GM21786 (cell line): ENCODE measurements around the gene RYK.

ENCODE experiments used
- ATAC-seq: cut with Tn5 transposase; IDR thresholded peaks from one replicate; pipeline ENCODE4 v1.9.1; 2021; ENCODE audit not compliant: unreplicated experiment

RYK gene

GRCh38 chr3:134258761-134259347 is 8.2 kb upstream of the RYK start:
- no peak for ATAC-seq

- no peak for ATAC-seq
Measured at GRCh38 chr3:134255404-134255803, 4.7 kb upstream of the RYK start.

DNA sequence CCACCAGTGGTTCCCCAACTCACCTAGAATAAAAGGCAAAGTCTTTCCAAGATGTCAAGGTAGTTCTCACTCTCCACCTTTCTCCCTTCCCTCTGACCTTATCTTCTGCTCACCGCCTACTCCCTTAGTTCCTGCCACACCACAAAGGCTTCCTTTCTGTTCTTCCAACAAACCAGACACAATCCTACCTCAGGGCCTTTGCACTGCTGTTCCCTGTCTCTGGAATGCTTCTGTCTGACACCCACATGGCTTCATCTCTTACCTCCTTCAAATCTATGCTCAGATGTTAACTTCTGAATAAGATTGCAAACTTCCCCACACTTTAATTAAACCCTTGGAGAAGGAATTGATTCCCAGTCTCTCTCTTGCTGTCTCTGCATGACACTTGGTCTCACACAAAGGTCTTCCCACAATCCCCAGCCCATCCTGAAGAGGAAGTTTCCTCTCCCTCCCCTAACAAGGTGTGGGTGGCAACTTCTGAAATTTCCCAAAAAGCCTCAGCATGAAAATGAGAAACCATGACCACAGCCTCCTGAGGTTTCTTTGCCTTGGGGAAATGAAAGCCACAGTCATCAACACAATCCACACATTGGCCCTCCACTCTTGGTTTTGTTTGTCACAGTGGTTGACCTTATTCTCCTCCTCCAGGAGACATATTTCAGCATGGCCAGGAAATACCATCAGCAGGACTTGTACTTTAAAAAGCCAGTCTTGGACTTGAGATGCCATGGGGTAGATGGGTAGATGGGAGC is 3.0 kb upstream of the RYK start:
- ATAC-seq: no peak

- no peak for ATAC-seq
Measured at GRCh38 chr3:134252766-134253165, 2.1 kb upstream of the RYK start.

DNA sequence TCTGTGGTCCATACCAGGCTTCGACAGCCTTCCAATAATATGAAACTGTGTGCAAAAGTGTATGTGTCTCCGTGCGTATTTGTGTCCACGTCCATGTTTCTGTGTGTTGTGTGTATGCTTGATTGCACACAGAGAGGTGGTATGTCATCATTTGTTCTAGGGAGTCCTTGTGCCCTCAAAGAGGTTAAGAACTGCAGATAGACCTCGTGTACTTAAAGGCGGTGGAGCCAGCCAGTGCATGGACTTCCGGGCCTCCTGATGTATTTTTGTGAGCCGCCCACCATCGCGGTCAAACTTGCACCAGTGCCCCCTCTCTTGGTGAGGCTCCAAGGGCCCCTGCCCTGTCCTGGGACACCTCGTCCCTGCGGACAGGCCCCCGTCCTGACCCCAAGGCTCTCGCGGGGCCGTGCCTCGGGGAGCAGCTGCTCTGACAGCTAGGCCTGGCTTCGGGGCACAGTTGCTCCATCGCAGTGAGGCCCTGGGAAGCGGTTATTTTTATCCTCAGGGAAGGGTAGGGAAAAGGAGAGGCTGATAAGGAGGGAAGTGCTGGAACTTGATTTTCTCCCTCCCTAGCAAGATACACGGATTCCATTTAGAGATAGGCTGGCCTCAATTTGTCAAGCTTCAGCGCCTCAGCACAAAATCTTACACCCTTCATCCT is 1.2 kb upstream of the RYK start:
- ATAC-seq: no peak

DNA sequence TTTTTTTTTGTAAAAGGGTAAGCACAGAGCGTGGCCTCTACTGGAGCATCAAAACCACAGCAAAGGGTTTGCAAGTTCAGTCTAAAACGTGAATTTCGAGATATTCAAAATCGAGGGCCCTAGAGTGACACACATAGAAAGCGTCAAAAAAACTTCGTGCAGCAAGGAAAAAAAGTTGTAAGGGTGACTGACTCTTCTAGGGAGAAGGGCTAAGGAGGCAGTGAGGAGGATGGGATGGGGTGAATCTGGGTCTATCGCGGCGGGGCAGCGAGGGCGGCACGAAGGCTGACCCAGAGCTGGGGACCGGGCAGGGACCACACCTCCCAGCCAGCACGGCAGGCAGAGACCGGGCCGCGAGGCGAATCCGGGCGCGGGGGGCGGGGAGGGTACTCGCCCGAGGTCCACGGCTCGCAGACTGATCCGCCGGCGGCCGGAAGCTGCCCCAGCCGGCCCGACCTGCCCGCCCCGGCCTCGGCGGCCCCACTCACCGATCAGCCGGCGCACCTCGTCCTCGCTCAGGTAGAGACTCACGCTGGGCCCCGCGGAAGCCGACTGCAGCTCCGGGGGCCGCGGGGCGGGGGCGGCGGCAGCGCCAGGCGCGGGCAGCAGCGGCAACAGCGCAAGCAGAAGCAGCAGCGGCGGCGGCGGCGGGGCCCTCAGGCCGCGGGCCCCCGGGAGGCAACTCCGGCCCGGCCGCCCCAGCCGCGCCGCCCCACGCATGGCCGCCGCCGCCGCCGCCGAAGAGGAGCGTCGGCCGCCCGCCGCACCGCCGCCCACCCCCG is 533 bp downstream of the RYK start:
- ATAC-seq: peak; percentile 46

DNA sequence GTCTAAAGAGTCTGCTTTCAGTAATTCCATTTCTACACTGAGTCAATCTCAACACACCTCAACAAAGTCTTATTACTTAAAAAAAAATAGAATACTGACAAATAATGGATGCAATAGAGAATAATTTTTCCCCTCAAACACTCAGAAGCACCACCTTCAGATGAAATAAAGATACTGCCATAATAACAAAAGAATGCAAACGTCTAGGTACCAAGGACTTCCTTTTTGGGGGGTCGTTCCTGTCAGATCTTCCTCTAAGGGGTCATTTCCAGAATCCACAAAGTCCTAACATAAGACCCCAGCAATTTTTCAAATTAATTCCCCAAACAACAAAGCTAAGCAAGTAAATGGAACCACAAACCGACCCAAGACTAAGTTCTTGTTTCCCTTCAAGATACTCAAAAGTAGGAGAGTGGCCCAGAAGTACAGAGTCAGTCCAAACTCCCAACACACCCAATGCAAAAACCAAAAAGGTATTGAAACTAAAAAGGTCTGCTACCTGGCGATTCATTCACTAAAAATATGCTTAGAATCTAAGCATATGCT is 1.3 kb downstream of the RYK start:
- ATAC-seq: no peak

- no peak for ATAC-seq
Measured at GRCh38 chr3:134244921-134245320, 5.7 kb downstream of the RYK start.

DNA sequence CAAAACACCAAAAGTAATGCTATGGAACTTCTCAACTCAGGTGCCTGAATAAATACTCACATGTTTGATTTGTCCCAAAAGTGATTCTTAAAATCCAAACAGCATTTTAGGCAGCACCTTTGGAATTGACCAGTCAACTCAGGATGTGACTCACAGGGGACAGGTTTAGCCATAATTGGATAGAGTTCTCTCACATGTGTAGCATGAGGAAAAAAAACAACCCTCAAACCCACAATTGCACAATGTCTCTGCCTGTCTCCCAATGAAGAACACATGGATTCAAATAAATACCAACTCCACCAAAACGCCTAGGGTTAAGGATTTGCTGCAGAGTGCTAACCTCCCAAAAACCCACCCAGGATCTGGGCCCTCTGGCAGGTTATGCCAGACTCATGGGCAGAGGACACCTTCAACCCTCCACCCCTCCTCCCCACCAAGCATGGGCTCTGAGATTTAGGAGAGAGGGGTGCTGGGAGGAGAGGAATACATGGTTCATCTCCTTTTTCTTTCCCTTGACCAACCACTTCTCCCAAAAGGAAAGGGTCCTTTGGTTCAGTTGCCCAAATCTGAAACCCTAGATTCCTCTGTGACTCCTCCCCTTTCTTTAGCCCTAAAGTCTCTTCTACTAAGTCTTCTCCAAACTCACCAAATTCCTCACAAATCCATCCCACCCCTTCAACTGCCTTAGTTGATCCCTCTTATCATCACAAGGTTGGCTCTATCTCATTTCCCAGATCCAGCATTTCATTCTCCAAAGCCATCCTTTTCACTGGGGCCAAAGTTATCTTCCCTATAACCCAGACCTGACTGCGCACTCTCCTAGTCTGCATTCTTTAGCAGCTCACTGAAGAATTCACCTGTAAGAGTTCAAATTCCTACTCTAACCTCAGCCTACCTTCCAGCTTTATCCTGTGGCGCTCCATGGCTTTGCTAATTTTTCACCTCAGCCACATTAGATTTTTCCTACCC is 7.7 kb downstream of the RYK start:
- ATAC-seq: no peak

GRCh38 chr3:134239538-134239937 is 11.1 kb downstream of the RYK start:
- ATAC-seq: peak; percentile 54

DNA sequence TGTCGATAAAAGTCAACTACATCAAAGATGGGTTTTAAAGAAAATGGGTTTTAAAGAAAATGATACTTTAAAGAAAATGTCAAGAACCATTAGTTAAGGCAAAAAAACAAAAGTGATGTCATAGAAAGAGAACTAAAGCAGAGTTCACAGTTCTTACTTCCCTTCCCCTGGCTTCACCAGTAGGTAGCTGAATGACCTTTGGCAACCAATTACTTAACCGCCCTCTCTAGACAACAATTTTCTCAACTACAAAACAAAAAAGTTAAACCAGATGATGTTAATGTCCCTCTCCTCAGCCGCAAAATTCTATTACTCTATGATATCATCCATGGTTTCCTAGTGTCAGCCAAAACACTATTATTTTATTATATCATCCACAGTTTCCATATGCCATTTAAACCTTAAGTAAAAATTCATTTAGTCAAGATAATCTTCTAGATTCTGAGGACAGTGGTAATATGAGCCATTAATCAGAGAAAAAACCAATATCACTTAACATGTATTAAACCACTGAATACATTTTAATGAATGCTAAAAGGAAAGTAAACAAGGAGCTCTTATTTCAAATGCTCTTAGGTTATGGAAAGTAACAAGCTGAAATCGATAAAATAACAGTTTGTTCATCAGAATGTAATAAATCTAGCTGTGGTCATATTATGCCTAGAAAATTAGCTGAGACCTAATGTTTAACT is 13.1 kb downstream of the RYK start:
- no peak for ATAC-seq

DNA sequence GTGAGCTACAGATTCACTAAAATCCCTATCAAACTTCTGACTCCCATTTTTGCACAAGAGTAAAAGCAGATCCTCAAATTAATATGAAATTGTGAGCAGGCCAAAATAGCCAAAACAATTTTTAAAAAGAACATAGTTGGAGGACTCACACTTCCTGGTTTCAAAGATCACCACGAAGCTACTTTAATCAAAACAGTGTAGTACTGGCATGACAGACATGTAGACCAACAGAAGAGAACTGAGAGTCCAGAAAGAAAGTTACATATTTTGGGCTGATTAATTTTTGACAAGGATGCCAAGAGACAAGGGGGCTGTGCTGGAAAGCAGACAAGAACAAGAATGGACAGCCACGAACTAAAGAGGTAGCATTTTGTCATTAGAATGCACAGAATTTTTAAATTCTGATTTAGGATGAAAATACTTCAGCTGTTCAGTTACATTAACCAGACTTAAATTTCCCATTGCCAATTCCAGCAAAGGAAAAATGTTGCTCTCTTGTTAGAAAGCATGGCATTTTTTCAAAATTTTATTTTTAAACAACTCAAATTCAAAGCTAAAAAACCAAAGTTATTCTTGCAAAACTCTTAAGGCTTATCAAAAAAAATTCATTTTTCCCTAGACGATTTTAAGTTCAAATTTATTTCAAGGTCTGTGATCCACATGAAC is 14.0 kb downstream of the RYK start:
- peak; percentile 59 for ATAC-seq

DNA sequence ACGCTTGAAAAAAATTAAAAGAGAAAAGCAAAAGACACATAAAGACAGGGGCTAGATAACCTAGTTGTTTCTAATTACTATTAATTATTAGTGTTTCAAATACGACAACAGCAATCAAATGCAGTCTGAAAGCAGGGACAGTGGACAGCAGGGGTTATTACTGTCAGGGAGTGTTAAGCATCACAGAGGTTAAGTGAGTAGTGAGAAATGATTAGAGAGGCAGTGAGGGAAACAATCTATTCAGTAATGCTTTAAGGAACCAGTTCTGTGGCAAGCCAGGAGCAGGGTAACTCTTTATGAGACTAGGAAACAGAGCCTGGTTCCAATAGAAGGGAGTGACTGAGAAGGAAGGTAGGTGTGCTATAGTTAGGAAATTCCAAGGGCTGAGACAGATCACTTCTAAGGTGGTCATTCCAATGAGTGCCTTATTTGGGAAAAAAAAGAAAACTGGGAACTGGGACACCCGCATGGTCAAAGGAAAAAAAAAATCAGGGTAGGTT is 15.0 kb downstream of the RYK start:
- ATAC-seq: no peak

- ATAC-seq: no peak
Measured at GRCh38 chr3:134232951-134233350, 17.7 kb downstream of the RYK start.

GRCh38 chr3:134232151-134232550 is 18.5 kb downstream of the RYK start:
- ATAC-seq: no peak

GRCh38 chr3:134231131-134231530 is 19.5 kb downstream of the RYK start:
- no peak for ATAC-seq

DNA sequence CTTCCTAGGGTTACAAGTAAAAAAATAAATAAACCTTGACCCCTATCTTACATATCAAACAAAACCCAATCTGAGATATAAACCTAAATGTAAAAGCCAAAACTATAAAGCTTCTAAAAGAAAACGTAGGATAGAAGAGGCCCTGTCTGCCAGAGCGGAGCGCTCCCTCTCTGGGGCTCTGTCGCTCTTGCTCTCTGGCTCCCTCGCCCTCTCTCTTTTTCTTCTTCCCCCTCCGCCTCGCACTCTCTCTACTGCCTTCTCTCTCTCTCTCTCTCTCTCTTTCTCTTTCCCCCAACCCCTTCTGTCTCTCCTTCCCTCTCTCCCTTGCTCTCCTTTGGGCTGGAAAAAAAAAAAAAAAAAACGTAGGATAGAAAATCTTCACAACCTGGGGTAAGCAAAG is 21.6 kb downstream of the RYK start:
- ATAC-seq: no peak

DNA sequence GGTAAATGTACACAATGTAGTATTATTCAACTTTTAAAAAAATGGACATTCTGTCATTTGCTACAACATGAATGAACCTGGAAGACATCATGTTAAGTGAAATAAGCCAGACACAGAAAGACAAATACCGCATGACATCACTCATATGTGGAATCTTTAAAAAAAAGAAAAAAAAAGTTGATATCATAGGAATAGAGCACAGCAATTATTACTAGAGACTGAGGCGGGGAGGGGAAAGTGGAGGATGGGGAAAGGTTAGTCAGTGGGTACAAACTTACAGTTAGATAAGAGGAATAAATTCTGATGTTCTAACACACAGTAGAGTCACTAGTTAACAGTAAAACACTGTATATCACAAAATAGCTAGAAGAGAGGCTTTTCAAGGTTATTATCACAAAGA is 22.2 kb downstream of the RYK start:
- no peak for ATAC-seq

DNA sequence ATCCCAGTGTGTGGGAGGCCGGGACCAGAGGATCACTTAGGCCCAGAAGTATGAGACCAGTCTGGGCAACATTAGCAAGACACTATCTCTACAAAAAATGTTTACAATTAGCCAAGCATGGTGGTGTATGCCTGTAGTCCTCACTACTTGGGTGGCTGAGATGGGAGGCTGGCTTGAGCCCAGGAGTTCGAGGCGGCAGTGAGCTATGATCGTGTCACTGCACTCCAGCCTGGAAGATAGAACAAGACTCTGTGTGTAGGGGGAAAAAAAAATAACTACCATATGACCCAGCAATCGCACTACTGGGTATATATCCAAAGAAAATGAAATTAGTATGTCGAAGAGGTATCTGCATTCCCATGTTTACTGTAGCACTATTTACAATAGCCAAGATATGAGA is 22.6 kb downstream of the RYK start:
- ATAC-seq: no peak
